Natural killer cell treated with Interleukin-12 subunit alpha and Interleukin-12 subunit beta and Interleukin-15 and Interleukin-18, amount 100 ng/mL, for 72 hours (primary cell): ENCODE measurements around the gene IGSF11. TPM values are rescaled to one million over a fixed set of nuclear protein-coding genes. Genes with fewer than 3 reads are reported as not detected.
A peak's percentile ranks its signal among the peaks of the same experiment; 100 is the strongest.
"Not testable (repeated sequence)": the region's sequence is repeated elsewhere in the genome, so short reads cannot be mapped to it uniquely, and the experiment has no call there.

ENCODE experiments used
- ATAC-seq, 2 donors: fragments of 150-1000 bp; cut with Tn5 transposase in 1 of 2; sonication (Bioruptor Pico), chemical (Tn5 transposase) in 1 of 2; 2 replicates each; pipeline ENCODE4 v1.10.0; 2021
- DNase-seq: peaks from one replicate; pipeline ENCODE4 v3.0.0; 2022; ENCODE audit warnings: low spot score
- H3K27ac Mint-ChIP-seq, 2 donors: 1 replicate in 1 of 2; 2 replicates in 1 of 2; pipeline ENCODE4 v1.8.0; 2022; ENCODE audit warnings: mixed read lengths in 2 of 2, mild to moderate bottlenecking in 1 of 2, moderate library complexity in 1 of 2
- H3K27me3 Mint-ChIP-seq, 2 donors: 1 replicate in 1 of 2; 2 replicates in 1 of 2; pipeline ENCODE4 v1.8.0; 2022; ENCODE audit warnings: mixed read lengths in 2 of 2
- H3K36me3 Mint-ChIP-seq: one replicate; pipeline ENCODE4 v1.8.0; 2022; ENCODE audit warnings: mixed read lengths
- H3K4me1 Mint-ChIP-seq, 2 donors: 1 replicate in 1 of 2; 2 replicates in 1 of 2; pipeline ENCODE4 v1.8.0; 2022; ENCODE audit warnings: low read depth in 2 of 2, mixed read lengths in 2 of 2, mild to moderate bottlenecking in 1 of 2
- H3K4me3 Mint-ChIP-seq: one replicate; pipeline ENCODE4 v1.8.0; 2022; ENCODE audit warnings: mixed read lengths
- H3K9me3 Mint-ChIP-seq: 2 replicates; pipeline ENCODE4 v1.8.0; 2022; ENCODE audit warnings: mixed read lengths
- total RNA-seq, 2 donors: library from RNA; stranded (reverse); gene quantifications; one replicate each; pipeline ENCODE4 v1.2.3, GENCODE V29; 2022

IGSF11 gene, protein sequence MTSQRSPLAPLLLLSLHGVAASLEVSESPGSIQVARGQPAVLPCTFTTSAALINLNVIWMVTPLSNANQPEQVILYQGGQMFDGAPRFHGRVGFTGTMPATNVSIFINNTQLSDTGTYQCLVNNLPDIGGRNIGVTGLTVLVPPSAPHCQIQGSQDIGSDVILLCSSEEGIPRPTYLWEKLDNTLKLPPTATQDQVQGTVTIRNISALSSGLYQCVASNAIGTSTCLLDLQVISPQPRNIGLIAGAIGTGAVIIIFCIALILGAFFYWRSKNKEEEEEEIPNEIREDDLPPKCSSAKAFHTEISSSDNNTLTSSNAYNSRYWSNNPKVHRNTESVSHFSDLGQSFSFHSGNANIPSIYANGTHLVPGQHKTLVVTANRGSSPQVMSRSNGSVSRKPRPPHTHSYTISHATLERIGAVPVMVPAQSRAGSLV
- total RNA-seq, result under 1 TPM; 0.17 to 0.33 TPM

- ATAC-seq (peak; percentile 86 to 91), DNase-seq (no peak)
- Mint-ChIP-seq H3K9me3 (no peaks in the 10 kb centered on the region), H3K36me3 (no peaks in the 10 kb centered on the region), H3K27ac (no peak within 1 kb of the TSS), H3K4me1 (peaks cover 3 to 7% of the 10 kb centered on the region in 2 donors), H3K27me3 (peaks cover 42 to 54% of the 10 kb centered on the region in 2 donors), H3K4me3 (peak within 1 kb of the TSS; percentile 64)
Observed at GRCh38 chr3:119034256-119035013, at the start of gene IGSF11. IGSF11 (minus strand) TSS chr3:119034846; CDS start chr3:119034582, 264 bp downstream.

DNA sequence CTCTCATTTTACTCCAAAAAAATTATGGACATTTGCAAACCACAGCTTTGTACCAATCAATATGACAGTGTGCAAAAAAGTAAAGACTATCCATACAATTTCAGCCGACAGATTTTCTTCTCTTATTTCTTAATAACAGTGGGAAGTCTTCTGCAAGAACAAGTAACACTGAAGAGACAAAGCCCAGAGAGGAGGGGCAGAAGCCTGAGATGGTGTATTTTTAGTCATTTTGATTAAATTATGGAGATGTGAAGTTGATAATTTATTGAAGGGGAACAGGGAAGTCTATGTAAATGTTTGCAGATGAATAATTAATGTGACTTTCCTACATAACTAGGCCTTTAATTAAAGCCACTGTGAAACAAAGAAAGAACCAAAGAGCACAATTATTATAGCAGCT is 45.7 kb upstream of the IGSF11 start:
- H3K36me3 Mint-ChIP-seq, result no peaks in the 10 kb centered on the region
- no peak overlapping the region for H3K4me3 Mint-ChIP-seq
- H3K27me3 Mint-ChIP-seq, result peaks cover under 1 to 2% of the 10 kb centered on the region in 2 donors
- H3K27ac Mint-ChIP-seq, result no peak overlapping the region
- DNase-seq (no peak), ATAC-seq (no peak)
- no peaks in the 10 kb centered on the region for H3K9me3 Mint-ChIP-seq
- no peaks in the 10 kb centered on the region for H3K4me1 Mint-ChIP-seq

GRCh38 chr3:119073258-119074001 is 38.8 kb upstream of the IGSF11 start:
- ATAC-seq (no peak), DNase-seq (no peak)
- H3K4me1 Mint-ChIP-seq, result no peaks in the 10 kb centered on the region
- no peak overlapping the region for H3K27ac Mint-ChIP-seq
- H3K36me3 Mint-ChIP-seq, result no peaks in the 10 kb centered on the region
- no peak overlapping the region for H3K4me3 Mint-ChIP-seq
- H3K27me3 Mint-ChIP-seq, result peaks cover 3 to 9% of the 10 kb centered on the region in 2 donors
- H3K9me3 Mint-ChIP-seq, result no peaks in the 10 kb centered on the region

DNA sequence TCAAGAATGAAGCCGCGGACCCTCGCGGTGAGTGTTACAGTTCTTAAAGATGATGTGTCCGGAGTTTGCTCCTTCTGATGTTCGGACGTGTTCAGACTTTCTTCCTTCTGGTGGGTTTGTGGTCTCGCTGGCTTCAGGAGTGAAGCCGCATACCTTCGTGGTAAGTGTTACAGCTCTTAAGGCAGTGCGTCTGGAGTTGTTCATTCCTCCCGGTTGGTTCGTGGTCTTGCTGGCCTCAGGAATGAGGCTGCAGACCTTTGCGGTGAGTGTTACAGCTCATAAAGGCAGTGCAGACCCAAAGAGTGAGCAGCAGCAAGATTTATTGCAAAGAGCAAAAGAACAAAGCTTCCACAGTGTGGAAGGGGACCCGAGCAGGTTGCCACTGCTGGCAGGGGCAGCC is 37.8 kb upstream of the IGSF11 start:
- not testable (repeated sequence) for DNase-seq, ATAC-seq, H3K4me1 Mint-ChIP-seq, H3K36me3 Mint-ChIP-seq, H3K4me3 Mint-ChIP-seq, H3K9me3 Mint-ChIP-seq, H3K27ac Mint-ChIP-seq
- peaks cover 6 to 14% of the 10 kb centered on the region in 2 donors for H3K27me3 Mint-ChIP-seq

DNA sequence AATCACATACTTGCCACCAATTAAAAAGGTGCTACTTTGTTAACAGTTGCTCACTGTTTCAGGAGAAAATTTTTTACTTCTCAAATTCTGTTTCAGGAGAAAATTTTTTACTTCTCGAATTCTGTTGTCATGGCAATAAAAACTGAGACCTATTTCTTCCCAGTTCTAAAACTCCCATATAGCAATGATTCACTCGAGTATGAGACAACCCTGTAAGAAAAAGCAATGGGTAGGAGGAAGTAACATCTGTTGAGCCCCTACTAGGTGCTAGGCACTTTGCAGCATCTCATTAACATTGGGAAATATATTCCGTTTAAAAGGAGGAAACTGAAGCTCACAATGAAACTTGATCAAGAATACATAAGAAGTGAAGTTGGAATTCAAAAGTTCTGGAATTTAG is 35.1 kb upstream of the IGSF11 start:
- Mint-ChIP-seq H3K9me3 (no peaks in the 10 kb centered on the region), H3K27me3 (peaks cover 6 to 14% of the 10 kb centered on the region in 2 donors), H3K27ac (no peak overlapping the region), H3K36me3 (no peaks in the 10 kb centered on the region), H3K4me3 (no peak overlapping the region), H3K4me1 (no peaks in the 10 kb centered on the region)
- no peak for ATAC-seq
- DNase-seq, result no peak

DNA sequence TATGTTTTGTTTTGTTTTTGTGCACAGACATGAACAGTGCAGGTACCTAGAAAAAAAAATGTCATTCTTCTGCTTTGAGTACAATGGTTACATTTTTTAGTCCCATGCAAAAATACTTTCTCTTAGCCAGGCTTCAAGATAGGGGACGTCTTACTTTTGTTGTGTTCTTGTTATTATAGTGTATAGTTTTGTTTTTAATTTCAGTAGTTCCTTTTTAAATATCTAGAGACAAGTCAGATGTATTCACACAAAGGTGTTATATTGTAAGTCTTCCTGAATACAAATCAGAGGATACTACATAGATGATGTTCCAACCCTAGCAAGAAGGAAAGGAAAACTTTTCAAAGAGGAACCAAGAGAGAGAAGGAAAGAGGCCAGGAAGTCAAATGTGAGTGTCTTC is 28.8 kb upstream of the IGSF11 start:
- H3K36me3 Mint-ChIP-seq, result no peaks in the 10 kb centered on the region
- no peak for ATAC-seq

GRCh38 chr3:119062892-119063291 is 28.2 kb upstream of the IGSF11 start:
- no peaks in the 10 kb centered on the region for H3K9me3 Mint-ChIP-seq
- no peak for ATAC-seq
- H3K27ac Mint-ChIP-seq, result no peak overlapping the region
- no peak overlapping the region for H3K4me3 Mint-ChIP-seq
- peaks cover 3 to 15% of the 10 kb centered on the region in 2 donors for H3K27me3 Mint-ChIP-seq
- no peak for DNase-seq
- no peaks in the 10 kb centered on the region for H3K4me1 Mint-ChIP-seq
- H3K36me3 Mint-ChIP-seq, result no peaks in the 10 kb centered on the region

More for the DNA sequence above, 28.8 kb upstream of the IGSF11 start:
- Mint-ChIP-seq H3K4me3 (no peak overlapping the region), H3K4me1 (no peaks in the 10 kb centered on the region), H3K9me3 (no peaks in the 10 kb centered on the region), H3K27ac (no peak overlapping the region), H3K27me3 (peaks cover 3 to 17% of the 10 kb centered on the region in 2 donors)
- no peak for DNase-seq

GRCh38 chr3:119044593-119044992 is 9.9 kb upstream of the IGSF11 start:
- Mint-ChIP-seq H3K36me3 (peaks cover 13% of the 10 kb centered on the region), H3K27me3 (peaks cover 2 to 19% of the 10 kb centered on the region in 2 donors), H3K4me1 (no peaks in the 10 kb centered on the region), H3K4me3 (no peak overlapping the region), H3K27ac (no peak overlapping the region), H3K9me3 (peaks cover 3% of the 10 kb centered on the region)
- ATAC-seq, result no peak
- DNase-seq, result no peak

- Mint-ChIP-seq H3K4me3 (no peak overlapping the region), H3K27ac (no peak overlapping the region), H3K9me3 (peaks cover 3% of the 10 kb centered on the region), H3K4me1 (no peaks in the 10 kb centered on the region), H3K27me3 (peaks cover 10 to 30% of the 10 kb centered on the region in 2 donors), H3K36me3 (peaks cover 14% of the 10 kb centered on the region)
- ATAC-seq (no peak), DNase-seq (no peak)
Observed at GRCh38 chr3:119042162-119042561, 7.5 kb upstream of the IGSF11 start.

GRCh38 chr3:119035014-119035346 is 334 bp upstream of the IGSF11 start:
- peaks cover 3 to 7% of the 10 kb centered on the region in 2 donors for H3K4me1 Mint-ChIP-seq
- no peak for ATAC-seq
- H3K4me3 Mint-ChIP-seq, result peak overlapping the region; percentile 50
- peaks cover 43 to 60% of the 10 kb centered on the region in 2 donors for H3K27me3 Mint-ChIP-seq
- H3K9me3 Mint-ChIP-seq, result no peaks in the 10 kb centered on the region
- no peak overlapping the region for H3K27ac Mint-ChIP-seq
- DNase-seq, result no peak
- H3K36me3 Mint-ChIP-seq, result peaks cover 5% of the 10 kb centered on the region

DNA sequence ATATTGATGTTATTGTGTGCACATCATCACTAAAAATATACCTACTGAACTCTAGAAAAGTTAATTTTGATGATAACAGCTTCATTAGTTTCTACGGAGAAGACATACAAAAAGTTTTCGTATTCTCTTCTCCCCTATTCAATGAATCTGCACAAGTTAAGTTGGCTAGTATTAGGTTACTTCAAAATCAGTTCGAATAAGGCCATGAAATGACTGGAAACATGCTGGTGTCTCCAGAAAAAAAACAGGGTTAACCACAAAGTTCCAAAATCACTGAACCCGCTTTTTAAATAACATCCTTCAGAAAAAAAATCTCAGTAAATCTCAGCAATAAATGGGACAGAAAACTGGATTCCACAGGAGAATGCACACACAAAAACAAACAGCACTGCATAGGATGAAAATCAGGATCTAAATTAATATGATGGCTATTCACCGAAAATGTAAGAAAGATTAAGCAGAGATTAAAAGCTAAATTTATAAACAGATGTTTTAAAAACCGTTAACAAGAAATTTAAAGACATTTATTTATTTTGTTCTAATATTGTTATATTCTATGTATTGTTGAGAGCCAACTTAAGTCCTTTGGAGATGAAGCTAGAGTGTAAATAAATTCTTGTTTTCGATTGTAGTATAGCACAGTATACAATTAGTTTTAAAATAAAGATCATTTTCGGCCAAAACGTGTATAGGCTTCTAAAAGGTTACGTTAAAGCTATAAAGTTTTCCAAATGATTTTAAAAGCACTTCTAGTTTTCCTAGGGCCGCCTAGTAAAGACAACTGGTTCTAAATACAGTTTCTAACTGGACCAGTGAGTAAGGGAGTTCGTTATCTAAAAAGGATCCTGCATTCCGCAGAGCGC is 1.0 kb downstream of the IGSF11 start:
- H3K36me3 Mint-ChIP-seq, result no peaks in the 10 kb centered on the region
- no peaks in the 10 kb centered on the region for H3K9me3 Mint-ChIP-seq
- H3K4me3 Mint-ChIP-seq, result peak overlapping the region; percentile 64
- no peak for DNase-seq
- H3K4me1 Mint-ChIP-seq, result peaks cover 3 to 7% of the 10 kb centered on the region in 2 donors
- no peak overlapping the region for H3K27ac Mint-ChIP-seq
- ATAC-seq, result no peak
- H3K27me3 Mint-ChIP-seq, result peaks cover 41 to 51% of the 10 kb centered on the region in 2 donors

DNA sequence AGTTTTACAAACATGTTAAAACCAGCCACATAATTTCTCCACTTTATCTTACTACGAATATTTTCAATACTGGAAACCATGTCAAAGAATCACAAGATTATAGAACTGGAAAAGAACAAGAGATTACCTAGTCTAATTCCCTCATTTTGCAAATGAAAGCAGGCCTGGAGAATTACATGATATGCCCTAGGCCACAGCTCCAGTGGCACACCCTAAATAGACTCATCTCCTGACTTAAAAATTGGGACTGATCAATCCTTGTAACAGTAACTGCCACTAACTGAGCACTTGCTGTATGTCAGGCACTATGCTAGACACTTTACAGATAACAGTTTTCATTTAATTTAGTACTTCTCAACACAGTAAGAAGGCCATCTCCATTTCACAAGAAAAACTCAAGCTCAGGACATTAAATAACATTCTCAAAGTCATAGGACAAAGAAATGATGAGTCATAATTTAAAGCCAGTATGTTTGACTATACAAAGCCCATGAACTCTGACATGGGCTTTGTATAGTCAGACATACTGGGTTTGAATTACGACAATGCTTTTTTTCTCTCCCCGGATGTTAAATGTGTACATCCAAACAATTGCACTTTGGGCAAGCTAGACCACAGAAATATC is 9.4 kb downstream of the IGSF11 start:
- no peaks in the 10 kb centered on the region for H3K4me1 Mint-ChIP-seq
- ATAC-seq (no peak), DNase-seq (no peak)
- H3K27ac Mint-ChIP-seq, result no peak overlapping the region
- no peaks in the 10 kb centered on the region for H3K9me3 Mint-ChIP-seq
- peaks cover 17 to 25% of the 10 kb centered on the region in 2 donors for H3K27me3 Mint-ChIP-seq
- no peak overlapping the region for H3K4me3 Mint-ChIP-seq
- H3K36me3 Mint-ChIP-seq, result no peaks in the 10 kb centered on the region
